Stomach smooth muscle (tissue), 2 donors: ENCODE data around the gene DNAH6.

ENCODE experiments used
- H3K27ac ChIP-seq: one replicate; pipeline ENCODE4 v1.7.0; 2013; ENCODE audit warnings: mild to moderate bottlenecking, low read length, inconsistent platforms
- H3K27me3 ChIP-seq, 2 donors: one replicate each; pipeline ENCODE4 v1.7.0; 2013; ENCODE audit warnings: low read length in 2 of 2; ENCODE audit not compliant: insufficient read depth in 2 of 2, control insufficient read depth in 1 of 2
- H3K36me3 ChIP-seq, 2 donors: one replicate each; pipeline ENCODE4 v1.7.0; 2013; ENCODE audit warnings: low read length in 2 of 2; ENCODE audit not compliant: control insufficient read depth in 2 of 2, insufficient read depth in 2 of 2
- H3K4me1 ChIP-seq: one replicate; pipeline ENCODE4 v1.7.0; 2013; ENCODE audit warnings: low read length; ENCODE audit not compliant: control insufficient read depth, insufficient read depth
- H3K4me3 ChIP-seq, 2 donors: one replicate each; pipeline ENCODE4 v1.7.0; 2013; ENCODE audit warnings: low read length in 2 of 2
- H3K9ac ChIP-seq, 2 donors: one replicate each; pipeline ENCODE4 v1.7.0; 2013; ENCODE audit warnings: low read length in 2 of 2, mild to moderate bottlenecking in 1 of 2
- H3K9me3 ChIP-seq, 2 donors: one replicate each; pipeline ENCODE4 v1.7.0; 2013; ENCODE audit warnings: low read length in 2 of 2; ENCODE audit not compliant: control insufficient read depth in 2 of 2
- donor health status: healthy.
- donor health status: Pancreatic carcinoma.

The DNAH6 gene

GRCh38 chr2:84817239-84817655 lies 300.9 kb downstream of the DNAH6 start:
- Histone ChIP-seq H3K4me3 (no peak overlapping the region), H3K27ac (no peak overlapping the region), H3K9ac (no peak overlapping the region), H3K27me3 (no peaks in the 10 kb centered on the region), H3K4me1 (no peaks in the 10 kb centered on the region), H3K36me3 (no peaks in the 10 kb centered on the region), H3K9me3 (no peaks in the 10 kb centered on the region)

GRCh38 chr2:84821806-84822205 lies 305.5 kb downstream of the DNAH6 start:
- no peaks in the 10 kb centered on the region for H3K36me3 ChIP-seq
- no peaks in the 10 kb centered on the region for H3K27me3 ChIP-seq
- no peak overlapping the region for H3K9ac ChIP-seq
- H3K4me3 ChIP-seq = no peak overlapping the region
- no peaks in the 10 kb centered on the region for H3K4me1 ChIP-seq
- H3K27ac ChIP-seq = no peak overlapping the region
- H3K9me3 ChIP-seq = no peaks in the 10 kb centered on the region

- Histone ChIP-seq H3K4me1 (no peaks in the 10 kb centered on the region), H3K27ac (no peak overlapping the region), H3K4me3 (no peak overlapping the region), H3K9ac (no peak overlapping the region), H3K27me3 (no peaks in the 10 kb centered on the region), H3K9me3 (no peaks in the 10 kb centered on the region), H3K36me3 (no peaks in the 10 kb centered on the region)
These were observed 306.9 kb downstream of the DNAH6 start for GRCh38 chr2:84823229-84823628.

- Histone ChIP-seq H3K9me3 (no peaks in the 10 kb centered on the region), H3K27me3 (no peaks in the 10 kb centered on the region), H3K36me3 (no peaks in the 10 kb centered on the region), H3K9ac (no peak overlapping the region), H3K4me1 (no peaks in the 10 kb centered on the region), H3K4me3 (no peak overlapping the region), H3K27ac (no peak overlapping the region)
These were observed 307.5 kb downstream of the DNAH6 start for GRCh38 chr2:84823788-84824187.

GRCh38 chr2:84827978-84828575 lies 311.8 kb downstream of the DNAH6 start:
- no peaks in the 10 kb centered on the region for H3K27me3 ChIP-seq
- no peak overlapping the region for H3K4me3 ChIP-seq
- no peaks in the 10 kb centered on the region for H3K4me1 ChIP-seq
- H3K9ac ChIP-seq = no peak overlapping the region
- no peaks in the 10 kb centered on the region for H3K36me3 ChIP-seq
- no peaks in the 10 kb centered on the region for H3K9me3 ChIP-seq
- H3K27ac ChIP-seq = no peak overlapping the region

GRCh38 chr2:84829693-84830092 lies 313.4 kb downstream of the DNAH6 start:
- Histone ChIP-seq H3K27me3 (no peaks in the 10 kb centered on the region), H3K9ac (no peak overlapping the region), H3K4me3 (no peak overlapping the region), H3K4me1 (no peaks in the 10 kb centered on the region), H3K9me3 (no peaks in the 10 kb centered on the region), H3K36me3 (no peaks in the 10 kb centered on the region), H3K27ac (no peak overlapping the region)

GRCh38 chr2:84830095-84830494 lies 313.8 kb downstream of the DNAH6 start:
- H3K9me3 ChIP-seq = no peaks in the 10 kb centered on the region
- no peak overlapping the region for H3K9ac ChIP-seq
- no peaks in the 10 kb centered on the region for H3K36me3 ChIP-seq
- no peaks in the 10 kb centered on the region for H3K27me3 ChIP-seq
- H3K4me1 ChIP-seq = no peaks in the 10 kb centered on the region
- no peak overlapping the region for H3K27ac ChIP-seq
- H3K4me3 ChIP-seq = no peak overlapping the region

GRCh38 chr2:84830758-84831500 lies 314.6 kb downstream of the DNAH6 start:
- H3K9ac ChIP-seq = no peak overlapping the region
- H3K4me1 ChIP-seq = no peaks in the 10 kb centered on the region
- H3K27ac ChIP-seq = no peak overlapping the region
- no peaks in the 10 kb centered on the region for H3K36me3 ChIP-seq
- H3K4me3 ChIP-seq = no peak overlapping the region
- no peaks in the 10 kb centered on the region for H3K27me3 ChIP-seq
- no peaks in the 10 kb centered on the region for H3K9me3 ChIP-seq

GRCh38 chr2:84832772-84833461 lies 316.6 kb downstream of the DNAH6 start:
- peaks cover 3 to 4% of the 10 kb centered on the region in 2 donors for H3K9me3 ChIP-seq
- no peak overlapping the region for H3K27ac ChIP-seq
- no peaks in the 10 kb centered on the region for H3K27me3 ChIP-seq
- H3K4me3 ChIP-seq = no peak overlapping the region
- H3K4me1 ChIP-seq = no peaks in the 10 kb centered on the region
- no peaks in the 10 kb centered on the region for H3K36me3 ChIP-seq
- no peak overlapping the region for H3K9ac ChIP-seq

- Histone ChIP-seq H3K4me1 (no peaks in the 10 kb centered on the region), H3K27me3 (no peaks in the 10 kb centered on the region), H3K9ac (no peak overlapping the region), H3K27ac (no peak overlapping the region), H3K4me3 (no peak overlapping the region), H3K9me3 (peaks cover 3 to 4% of the 10 kb centered on the region in 2 donors), H3K36me3 (no peaks in the 10 kb centered on the region)
These were observed 317.3 kb downstream of the DNAH6 start for GRCh38 chr2:84833481-84834150.
